Astrocyte of the spinal cord (primary cell): ENCODE measurements around the gene CAMTA1.

Experiments
- DNase-seq: peaks from one replicate; pipeline ENCODE4 v3.0.0; 2011; ENCODE audit warnings: low read depth, low spot score
- H3K4me3 ChIP-seq: 2 replicates; pipeline ENCODE4 v1.5.1; 2011; ENCODE audit warnings: low read depth, mild to moderate bottlenecking, low read length, moderate library complexity
- CTCF ChIP-seq: IDR thresholded peaks from 2 replicates; pipeline ENCODE4 v1.5.1; 2012; ENCODE audit warnings: low read depth, mild to moderate bottlenecking, low read length, inconsistent platforms
- in situ Hi-C: cut with HindIII; loops from 2 replicates; pipeline ENCODE4 v1.10.0; 2017; ENCODE audit warnings: low sequenced_read_pairs

CAMTA1 gene

DNA sequence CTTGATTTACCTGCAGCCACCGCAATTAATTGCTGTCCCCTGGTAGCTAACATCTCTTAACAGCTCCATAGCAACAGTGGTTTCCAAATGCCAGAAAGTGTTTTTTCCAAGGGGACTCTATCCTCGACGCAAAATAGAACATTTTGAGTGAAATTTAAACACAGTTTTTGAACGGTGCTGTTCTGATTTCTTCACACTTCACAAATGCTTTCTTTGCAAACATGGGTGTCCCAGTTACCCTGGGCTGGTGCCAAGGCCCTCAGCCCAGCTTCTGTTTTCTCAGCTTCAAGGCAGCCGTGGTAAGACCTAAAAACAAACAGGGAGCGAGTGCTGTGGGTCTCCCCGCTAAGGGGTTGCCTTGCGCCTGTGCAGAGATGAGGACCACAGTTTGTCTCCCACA, 838.6 kb downstream of the CAMTA1 start:
- in situ Hi-C loops: no loop called here
- H3K4me3 ChIP-seq: no peak overlapping the region
- TF ChIP-seq CTCF: no peak
- no peak for DNase-seq

- in situ Hi-C loops: no loop called here
- H3K4me3 ChIP-seq: no peak overlapping the region
- DNase-seq: no peak
- TF ChIP-seq CTCF: no peak
Observed at GRCh38 chr1:7624791-7625355, 839.6 kb downstream of the CAMTA1 start.

DNA sequence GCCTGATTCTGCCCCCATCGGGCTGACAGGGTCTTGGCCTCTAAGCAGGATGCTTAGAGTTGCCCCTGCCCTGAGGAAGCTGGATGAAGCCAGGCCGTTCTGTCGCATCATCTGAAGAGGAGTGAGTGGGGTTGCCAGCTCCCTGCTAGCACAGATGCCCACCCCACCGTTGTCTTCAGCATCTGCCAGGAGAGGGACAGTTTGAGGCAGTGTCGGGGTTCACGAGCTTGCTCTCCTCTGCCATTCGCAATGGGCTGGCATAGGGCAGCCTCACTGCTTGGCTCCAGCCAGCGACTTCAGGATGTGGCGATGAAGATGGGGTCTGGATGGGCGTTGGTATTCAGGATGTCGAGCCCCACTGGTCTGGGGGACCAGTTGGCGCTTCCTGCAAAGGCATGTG, 840.1 kb downstream of the CAMTA1 start:
- in situ Hi-C loops: no loop called here
- TF ChIP-seq CTCF: no peak
- DNase-seq: no peak
- H3K4me3 ChIP-seq: no peak overlapping the region

GRCh38 chr1:7628273-7628672, 843.0 kb downstream of the CAMTA1 start:
- no peak for DNase-seq
- no peak for TF ChIP-seq CTCF
- in situ Hi-C loops: no loop called here

DNA sequence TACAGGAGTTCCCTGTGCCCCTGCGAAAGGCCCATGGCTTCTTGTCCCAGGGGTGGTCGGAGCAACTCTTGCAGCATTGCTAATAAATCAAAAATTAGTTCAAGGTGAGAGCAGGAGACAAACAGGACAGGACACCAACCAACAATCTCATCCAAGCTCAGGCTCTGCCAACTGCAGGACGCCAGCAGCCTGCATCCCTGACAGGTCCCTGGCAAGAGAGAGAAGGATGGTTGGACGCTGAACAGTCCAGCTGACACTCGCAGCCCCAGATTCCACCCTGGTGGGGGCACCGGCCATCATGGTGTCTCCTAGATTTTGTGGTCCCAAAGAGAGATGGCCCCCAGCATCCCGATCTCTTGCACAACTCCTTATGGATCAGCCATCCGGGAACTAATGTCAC, 843.8 kb downstream of the CAMTA1 start:
- no peak overlapping the region for H3K4me3 ChIP-seq
- in situ Hi-C loops: no loop called here
- no peak for TF ChIP-seq CTCF
- DNase-seq: no peak

More at GRCh38 chr1:7628273-7628672, 843.0 kb downstream of the CAMTA1 start:
- no peak overlapping the region for H3K4me3 ChIP-seq

GRCh38 chr1:7629465-7630195, 844.4 kb downstream of the CAMTA1 start:
- no peak overlapping the region for H3K4me3 ChIP-seq
- no peak for DNase-seq
- TF ChIP-seq CTCF: no peak
- in situ Hi-C loops: no loop called here
